ENCODE results near the gene PSMD12.
"Not testable (repeated sequence)": the region's sequence is repeated elsewhere in the genome, so short reads cannot be mapped to it uniquely, and the experiment has no call there.

Gene PSMD12

GRCh38 chr17:67353161-67353560 is 13.2 kb downstream of the PSMD12 start:
- no peak for DNase-seq

DNA sequence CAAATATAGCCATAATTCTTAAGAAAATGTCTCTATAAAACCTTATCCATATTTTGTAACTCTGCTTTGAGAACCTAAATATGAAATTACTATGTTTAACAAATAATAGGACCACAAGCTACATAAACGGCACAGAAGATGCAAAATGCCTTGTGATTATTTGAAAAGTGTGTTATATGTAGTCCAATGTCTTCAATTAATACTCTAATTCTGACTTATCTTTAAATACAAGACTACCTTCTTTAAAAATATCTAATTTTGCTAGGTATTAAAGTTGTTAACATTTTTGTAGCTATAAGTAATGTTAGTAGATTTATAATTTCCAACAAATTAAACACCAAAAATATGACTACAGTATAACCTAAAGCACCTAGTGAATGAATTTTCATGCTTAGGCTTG is 17.0 kb downstream of the PSMD12 start:
- no peak for DNase-seq

DNA sequence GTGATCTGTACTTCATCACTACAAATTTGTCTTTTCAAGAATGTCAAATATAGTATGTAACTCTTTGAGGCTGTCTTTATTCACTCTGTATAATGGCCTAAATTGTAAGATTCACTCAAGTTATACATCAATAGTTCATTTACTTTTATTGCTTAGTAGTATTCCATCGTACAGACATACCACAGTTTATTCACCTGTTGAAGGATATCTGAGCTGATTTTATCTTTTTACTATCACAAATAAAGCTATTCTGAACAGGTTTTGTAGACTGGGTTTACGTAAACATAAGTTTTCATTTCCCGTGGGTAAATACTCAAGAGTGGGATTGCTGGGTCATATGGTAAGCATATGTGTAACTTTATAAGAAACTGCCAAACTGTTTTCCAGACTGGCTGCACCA is 18.6 kb downstream of the PSMD12 start:
- DNase-seq = no peak

- DNase-seq = no peak
Measured at GRCh38 chr17:67343237-67343636, 23.1 kb downstream of the PSMD12 start.

DNA sequence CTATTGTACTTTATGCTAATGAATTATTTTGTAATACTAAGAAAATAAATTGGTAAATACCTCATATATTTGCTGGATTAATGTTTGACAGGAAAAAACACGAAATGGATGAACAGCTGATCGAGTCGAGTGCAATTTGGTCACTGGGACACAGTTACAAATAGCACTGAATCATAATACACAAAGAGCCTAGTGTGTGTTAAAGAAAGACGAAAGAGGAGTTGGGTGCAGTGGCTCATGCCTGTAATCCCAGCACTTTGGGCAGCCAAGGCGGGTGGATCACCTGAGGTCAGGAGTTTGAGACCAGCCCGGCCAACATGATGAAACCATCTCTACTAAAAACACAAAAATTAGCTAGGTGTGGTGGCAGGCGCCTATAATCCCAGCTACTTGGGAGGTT is 28.0 kb downstream of the PSMD12 start:
- not testable (repeated sequence) for DNase-seq

DNA sequence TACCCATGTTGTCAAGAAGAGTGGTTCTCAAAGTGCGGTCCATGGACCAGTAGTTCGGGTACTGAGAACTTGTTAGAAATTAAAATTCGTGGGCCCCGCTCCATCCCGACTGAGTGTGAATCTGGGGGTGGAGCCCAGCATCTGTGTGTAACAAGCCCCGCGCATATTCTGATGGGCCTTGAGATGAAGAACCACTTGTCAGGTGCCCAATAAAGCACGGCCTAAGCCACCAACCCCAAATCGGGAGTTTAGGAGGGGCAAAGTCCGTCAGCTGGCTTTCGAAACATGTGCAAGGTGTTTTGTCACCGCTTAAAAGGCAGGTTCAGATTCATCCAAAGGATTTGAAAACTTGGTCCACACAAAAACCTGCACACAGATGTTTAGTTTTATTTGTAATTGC is 29.5 kb downstream of the PSMD12 start:
- no peak for DNase-seq

DNA sequence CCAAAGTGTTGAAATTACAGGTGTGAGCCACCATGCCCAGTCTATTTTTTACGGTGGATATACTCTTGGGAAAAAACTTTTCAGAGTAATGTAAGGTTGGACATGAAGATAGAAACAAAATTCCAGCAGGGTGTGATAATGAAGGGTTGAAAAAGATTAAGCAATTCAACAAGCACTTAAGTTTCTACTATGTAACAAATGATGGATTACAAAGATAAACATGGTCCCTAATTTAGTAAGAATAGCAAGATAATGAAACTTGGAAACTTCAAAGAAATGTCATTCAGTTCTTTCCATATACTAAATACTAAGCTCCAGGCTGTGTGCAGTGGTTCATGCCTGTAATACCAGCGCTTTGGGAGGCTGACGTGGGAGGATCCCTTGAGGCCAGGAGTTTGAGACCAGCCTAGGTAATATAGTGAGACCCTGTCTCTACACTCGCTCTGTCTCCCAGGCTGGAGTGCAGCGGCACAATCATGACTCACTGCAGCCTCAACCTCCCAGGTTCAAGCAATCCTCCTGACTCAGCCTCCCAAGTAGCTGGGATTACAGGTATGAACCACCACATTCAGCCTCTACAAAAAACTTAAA is 31.0 kb downstream of the PSMD12 start:
- no peak for DNase-seq

DNA sequence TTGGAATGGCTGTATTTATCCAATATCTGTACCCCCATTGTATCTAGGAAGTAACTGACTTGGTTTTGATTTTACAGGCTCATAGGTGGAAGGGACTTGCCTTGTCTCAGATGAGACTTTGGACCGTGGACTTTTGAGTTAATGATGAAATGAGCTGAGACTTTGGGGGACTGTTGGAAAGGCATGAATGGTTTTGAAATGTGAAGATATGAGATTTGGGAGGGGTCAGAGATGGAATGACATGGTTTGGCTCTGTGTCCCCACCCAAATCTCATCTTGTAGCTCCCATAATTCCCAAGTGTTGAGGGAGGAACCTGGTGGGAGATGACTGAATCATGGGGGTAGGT is 34.2 kb downstream of the PSMD12 start:
- DNase-seq = not testable (repeated sequence)

GRCh38 chr17:67331381-67332161 is 34.8 kb downstream of the PSMD12 start:
- DNase-seq = not testable (repeated sequence)

DNA sequence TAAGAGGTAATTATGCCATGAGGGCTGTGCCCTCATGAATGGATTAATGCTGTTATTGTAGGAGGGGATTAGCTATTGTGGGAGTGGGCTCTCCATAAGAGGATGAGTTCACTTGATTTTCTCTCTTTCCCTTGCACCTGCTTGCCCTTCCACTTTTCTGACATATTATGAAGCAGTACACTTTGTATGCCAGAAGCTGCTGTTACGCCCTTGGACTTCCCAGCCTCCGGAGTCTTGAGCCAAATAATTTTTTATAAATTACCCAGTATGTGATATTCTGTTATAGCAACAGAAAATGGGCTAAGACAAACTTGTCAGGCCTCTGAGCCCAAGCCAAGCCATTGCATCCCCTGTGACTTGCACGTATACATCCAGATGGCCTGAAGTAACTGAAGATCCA is 38.4 kb downstream of the PSMD12 start:
- DNase-seq = no peak

DNA sequence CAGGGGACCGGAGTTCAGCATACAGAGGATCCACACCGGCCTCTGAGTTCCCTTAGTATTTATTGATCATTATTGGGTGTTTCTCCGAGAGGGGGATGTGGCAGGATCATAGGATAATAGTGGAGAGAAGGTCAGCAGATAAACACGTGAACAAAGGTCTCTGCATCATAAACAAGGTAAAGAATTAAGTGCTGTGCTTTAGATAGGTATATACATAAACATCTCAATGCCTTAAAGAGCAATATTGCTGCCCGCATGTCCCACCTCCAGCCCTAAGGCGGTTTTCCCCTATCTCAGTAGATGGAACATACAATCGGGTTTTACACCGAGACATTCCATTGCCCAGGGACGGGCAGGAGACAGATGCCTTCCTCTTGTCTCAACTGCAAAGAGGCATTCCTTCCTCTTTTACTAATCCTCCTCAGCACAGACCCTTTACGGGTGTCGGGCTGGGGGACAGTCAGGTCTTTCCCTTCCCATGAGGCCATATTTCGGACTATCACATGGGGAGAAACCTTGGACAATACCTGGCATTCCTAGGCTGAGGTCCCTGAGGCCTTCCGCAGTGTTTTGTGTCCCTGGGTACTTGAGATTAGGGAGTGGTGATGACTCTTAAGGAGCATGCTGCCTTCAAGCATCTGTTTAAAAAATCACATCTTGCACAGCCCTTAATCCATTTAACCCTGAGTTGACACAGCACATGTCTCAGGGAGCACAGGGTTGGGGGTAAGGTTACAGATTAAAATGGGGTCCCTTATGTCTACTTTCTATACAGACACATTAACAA is 39.2 kb downstream of the PSMD12 start:
- not testable (repeated sequence) for DNase-seq

DNA sequence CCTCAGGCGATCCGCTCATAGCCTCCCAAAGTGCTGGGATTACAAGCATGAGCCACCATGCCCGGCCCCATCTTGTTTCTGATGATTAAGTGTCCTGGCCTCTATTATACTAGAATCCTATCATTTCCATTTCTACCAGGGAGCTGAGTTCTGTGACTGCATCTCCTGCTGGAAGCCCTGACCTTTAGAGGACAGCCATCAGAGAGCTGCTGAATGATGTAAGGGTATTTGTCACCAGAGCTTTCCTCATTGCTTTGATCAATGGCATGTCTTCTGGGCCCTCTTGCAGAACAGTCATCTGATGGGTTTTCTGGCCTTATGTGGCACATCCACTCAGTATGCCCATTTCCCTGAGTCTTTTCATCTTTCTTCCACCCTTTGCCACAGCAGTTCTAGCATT is 39.9 kb downstream of the PSMD12 start:
- DNase-seq = no peak

DNA sequence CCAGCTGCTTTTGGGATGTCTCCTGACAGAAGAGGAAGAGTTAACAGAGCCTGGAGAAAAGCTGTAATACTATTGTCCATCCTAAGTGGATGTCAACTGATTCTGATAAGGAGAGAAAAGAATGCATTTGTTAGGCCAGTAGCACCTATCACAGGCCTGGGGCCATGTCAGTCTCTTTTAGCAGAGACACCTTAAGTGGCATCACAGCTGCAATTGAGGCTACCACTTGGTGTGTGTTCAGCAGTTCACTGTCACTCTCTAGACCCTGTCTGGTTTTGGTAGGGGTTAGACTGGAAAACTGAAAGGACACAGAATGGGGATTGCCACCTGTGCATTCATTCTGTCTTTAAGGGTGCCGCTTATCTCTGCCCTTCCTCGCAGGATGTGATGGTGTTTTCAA is 42.0 kb downstream of the PSMD12 start:
- no peak for DNase-seq

DNA sequence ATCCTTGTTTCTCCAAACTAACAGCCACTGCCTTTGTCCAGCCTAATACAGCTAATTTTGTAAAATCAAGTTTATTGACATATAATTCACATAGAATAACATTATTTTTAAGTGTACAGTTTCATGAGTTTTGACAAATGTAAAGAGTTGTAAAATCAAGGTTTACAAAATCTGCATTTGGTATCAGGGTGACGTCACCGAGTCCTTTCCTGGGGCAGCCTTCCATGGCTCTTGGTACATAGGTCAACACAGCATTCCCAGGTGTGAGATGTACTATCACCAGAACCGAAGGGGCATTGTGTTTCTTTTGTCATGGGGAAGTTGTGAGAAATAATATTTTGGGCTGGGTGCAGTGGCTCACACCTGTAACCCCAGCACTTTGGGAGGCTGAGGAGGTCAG is 42.9 kb downstream of the PSMD12 start:
- DNase-seq = no peak

DNA sequence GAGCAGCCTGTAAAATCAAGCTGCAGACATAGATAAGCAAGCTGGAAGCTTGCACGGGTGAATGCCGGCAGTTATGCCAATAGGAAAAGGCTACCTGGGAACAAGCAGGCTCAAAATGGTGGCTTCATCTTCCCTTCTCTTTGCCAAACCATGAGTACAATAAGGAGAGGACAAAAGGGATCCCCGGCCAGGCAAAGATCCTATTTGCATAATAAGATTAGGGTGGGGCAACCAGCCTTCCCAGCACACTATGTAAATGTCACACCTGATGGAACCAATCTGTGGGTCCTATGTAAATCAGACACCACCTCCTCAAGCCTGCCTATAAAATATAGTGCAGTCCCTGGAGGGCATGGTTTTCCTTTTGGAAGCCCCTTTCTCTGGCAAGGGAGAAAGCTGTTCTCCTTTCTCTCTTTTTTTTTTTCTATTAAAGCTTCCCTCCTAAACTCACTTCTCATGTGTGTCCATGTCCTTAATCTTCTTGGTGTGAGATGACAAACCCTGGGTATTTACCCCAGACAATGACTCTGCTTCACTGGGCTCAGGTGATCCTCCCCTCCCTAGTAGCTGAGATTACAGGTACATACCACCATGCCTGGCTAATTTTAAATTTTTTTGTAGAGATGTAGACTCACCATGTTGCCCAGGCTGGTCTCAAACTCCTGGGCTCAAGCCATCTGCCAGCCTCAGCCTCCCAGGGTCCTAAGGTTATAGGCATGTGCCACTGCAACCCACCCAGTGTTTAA is 44.2 kb downstream of the PSMD12 start:
- no peak for DNase-seq

DNA sequence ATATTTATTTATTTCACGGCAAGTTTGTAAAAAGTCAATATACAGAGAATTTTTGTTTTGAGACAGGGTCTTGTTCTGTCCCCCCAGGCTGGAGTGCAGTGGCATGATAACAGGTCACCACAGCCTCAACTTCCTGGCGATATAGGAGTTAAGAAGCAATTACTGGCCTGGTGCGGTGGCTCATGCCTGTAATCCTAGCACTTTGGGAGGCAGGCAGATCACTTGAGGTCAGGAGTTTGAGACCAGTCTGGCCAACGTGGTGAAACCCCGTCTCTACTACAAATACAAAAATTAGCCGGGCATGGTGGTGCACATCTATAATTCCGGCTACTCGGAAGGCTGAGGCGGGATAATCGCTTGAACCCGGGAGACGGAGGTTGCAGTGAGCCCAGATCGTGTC is 44.9 kb downstream of the PSMD12 start:
- not testable (repeated sequence) for DNase-seq

DNA sequence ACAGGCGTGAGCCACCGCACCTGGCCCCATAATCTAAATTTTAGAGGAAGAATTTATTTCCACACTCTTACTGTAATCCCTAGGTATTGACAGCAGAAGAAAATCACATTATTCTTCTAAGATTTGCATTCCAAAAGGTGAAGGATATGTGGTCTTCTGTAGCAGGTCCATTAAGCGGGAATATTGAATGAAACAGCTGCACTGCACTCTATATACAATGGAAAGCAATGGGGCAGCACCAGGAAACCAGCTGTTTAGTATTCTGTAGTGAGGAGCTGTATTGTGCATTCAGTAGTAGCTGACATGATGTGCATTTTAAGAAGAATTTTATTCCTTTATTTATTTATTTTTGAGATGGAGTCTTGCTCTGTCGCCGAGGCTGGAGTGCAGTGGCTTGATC is 49.6 kb downstream of the PSMD12 start:
- no peak for DNase-seq

- DNase-seq = no peak
Measured at GRCh38 chr17:67315865-67316264, 50.5 kb downstream of the PSMD12 start.

DNA sequence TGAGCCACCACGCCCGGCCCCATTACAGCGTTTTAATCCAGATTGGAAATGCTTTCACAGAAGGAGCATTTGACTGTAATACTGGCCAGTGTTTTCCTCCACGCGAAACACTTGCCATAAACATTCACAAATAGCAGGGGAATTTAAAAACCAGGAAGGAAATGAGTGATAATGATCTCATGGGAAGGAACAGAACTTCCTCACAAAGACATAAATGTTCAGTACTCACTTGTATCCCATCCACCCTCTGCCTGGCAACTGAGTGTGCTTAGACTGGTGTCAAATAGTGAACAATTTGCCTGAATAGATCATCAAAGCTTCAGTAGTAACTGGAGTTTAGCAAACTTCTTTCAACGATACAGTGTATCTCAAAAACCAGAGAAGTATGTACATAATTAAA is 54.1 kb downstream of the PSMD12 start:
- no peak for DNase-seq

DNA sequence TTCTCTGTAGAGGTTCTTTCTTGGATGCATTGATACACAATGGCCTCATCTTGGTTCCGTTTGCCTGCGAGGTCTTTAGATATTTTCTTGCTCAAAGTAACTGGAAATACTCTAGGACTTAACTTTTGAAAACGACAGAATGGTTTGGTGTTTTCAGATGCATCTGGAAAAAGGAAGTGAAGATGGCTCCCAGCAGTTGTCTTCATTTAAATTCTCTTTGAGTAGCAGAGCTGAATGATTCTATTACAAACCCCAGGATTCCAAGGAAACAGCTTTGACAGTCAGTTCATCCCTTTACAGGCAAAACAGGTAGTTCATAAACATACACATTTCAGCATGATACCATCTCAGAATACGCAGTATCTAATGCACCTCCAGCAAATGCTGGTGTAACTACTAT is 54.8 kb downstream of the PSMD12 start:
- no peak for DNase-seq

DNA sequence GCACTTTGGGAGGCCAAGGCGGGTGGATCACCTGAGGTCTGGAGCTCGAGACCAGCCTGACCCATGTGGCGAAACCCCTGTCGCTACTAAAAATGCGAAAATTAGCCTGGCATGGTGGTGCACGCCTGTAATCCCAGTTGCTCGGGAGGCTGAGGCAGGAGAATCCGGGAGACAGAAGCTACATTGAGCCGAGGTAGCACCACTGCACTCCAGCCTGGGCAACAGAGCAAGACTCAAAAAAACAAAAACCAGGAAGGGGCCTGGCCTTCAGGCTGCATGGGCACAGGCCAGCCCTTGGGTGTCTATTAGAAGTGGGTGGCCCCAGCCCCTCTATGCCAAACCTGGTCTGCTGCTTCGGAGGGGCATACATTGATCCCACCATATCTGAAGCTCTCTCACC is 56.0 kb downstream of the PSMD12 start:
- no peak for DNase-seq

DNA sequence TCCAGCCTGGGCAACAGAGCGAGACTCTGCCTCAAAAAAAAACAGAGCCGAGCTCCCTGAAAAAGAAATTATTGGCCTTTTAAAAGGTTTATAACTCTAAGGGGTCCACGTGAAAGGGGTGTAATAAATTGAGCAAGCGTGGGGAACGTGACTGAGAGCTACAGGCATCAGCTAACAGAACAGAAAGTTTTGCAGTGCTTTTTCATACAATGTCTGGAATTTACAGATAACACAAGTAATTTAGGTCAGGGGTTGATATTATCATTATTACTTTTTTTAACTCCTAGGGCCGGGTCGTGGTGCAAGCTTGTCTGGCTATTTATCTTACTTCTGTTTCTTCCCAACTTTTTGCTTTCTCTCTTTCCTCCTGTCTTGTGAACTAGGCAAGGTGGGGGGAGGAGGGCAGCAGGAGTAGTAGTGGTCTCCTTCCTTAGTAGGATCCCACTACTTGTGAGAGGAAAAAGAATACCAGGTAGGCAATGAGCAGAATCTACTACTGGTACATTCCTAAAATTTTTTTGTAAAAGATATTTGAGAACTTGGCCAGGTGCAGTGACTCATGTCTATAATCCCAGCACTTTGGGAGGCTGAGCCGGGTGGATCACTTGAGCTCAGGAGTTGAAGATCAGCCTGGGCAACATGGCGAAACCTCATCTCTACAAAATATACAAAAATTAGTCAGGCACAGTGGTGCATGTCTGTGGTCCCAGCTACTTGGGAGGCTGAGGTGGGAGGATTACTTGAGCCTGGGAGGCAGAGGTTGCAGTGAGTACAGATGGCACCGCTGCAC is 60.7 kb downstream of the PSMD12 start:
- DNase-seq = not testable (repeated sequence)
